GM18508 (cell line): ENCODE data around the gene AFAP1L1.

Experiments used
- ATAC-seq: cut with Tn5 transposase; IDR thresholded peaks from one replicate; pipeline ENCODE4 v1.9.1; 2021; ENCODE audit warnings: moderate number of reproducible peaks; ENCODE audit not compliant: insufficient read depth, unreplicated experiment

AFAP1L1 gene

DNA sequence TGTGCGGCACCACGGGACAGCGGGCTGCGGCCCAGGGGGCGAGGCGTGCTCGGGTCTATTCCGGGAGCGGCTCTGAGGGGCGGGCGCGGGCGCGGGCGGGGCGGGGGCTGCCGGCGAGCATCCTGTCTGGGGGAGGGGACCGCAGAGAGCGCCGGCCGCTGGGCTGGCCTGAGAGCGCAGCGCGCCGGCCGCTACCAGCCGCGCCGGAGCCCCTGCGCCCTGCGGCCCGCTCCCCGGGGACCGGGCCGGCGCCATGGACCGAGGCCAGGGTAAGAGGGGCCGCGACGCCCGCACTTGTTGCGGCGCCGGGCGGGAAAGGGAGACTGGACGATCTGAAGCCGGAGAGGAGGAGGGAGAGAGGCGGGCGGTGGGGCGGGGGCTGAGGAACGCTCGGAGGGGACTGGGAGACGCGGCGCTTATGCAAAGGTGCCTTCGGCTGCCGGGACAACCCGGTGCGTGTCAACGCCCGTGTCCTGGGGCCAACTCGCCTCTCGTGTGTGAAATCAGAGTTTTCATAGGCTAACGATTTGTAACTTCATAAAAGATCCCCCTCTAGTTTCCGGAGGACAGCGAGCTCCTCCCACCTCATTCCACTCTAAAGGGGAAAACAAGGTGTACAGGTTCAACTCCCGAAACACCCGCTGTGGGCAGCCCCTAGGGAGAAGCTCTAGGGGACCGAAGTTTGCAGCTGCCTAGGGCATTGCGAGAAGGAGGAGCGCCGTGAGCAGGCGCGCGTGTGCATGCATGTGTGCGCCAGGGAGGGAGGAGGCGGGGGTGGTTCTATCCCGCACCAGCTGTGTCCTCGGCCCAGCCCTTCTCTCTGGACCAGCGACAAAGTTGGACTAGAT lies at the start of gene AFAP1L1:
TSS of gene AFAP1L1 (plus strand) at position 144 of the 848 bp plus-strand sequence. CDS start at position 254, 110 bp downstream.
- ATAC-seq: no peak

DNA sequence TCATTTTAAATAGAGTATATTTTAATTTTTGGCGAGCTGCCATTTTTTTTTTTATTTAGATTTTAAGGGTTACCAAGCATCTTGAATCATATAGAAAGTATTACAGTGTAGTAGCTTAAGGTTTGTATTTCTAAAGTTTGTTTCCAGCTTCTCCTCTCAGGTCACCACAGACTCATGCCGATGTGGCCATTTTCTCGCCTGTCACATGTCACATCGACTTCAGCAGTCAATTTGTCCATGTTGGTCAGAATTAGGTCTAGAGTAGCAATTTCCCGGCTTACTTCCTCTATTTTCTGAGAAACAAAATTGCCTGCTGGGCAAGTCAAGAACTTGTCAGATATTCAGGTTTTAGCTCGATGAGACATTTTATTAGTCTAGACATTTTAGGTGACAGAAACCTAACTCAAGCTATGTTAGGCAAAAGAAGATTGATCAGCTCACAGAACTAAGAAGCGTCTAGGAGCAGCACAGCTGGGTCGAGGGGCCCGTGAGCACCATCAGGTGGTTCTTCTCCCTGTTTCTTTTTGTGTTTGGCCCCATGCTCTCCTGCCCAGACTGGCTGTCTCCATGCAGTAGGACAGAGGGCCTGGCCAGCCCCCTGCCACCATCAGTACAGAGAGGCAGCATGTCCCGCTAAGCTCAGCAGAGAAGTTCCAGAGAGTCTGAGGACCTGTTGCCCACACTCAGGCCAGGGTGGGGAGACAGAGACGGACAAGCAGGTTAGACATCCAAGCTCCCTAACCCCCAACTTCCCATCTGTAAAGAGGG lies 48.4 kb upstream of the AFAP1L1 start:
- no peak for ATAC-seq

DNA sequence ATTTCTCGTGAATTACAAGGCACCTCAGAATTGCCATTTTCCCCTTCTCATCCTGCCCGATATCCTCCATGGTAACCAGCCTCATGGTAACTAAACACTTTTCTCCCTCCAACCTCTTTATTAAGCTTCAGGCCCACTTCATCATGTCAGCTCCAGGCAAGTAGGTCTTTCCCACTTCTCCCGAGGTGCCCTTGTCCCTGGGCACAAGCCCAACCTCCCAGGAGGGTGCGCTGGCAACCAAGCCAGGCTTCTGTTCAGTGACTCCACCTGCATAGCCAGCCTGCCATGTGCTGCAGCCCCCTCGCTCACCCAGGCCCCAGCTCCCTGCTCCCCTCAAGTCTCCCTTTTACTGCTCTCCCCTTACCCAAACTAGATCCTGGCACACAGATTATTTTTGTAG lies 47.4 kb upstream of the AFAP1L1 start:
- ATAC-seq: no peak

DNA sequence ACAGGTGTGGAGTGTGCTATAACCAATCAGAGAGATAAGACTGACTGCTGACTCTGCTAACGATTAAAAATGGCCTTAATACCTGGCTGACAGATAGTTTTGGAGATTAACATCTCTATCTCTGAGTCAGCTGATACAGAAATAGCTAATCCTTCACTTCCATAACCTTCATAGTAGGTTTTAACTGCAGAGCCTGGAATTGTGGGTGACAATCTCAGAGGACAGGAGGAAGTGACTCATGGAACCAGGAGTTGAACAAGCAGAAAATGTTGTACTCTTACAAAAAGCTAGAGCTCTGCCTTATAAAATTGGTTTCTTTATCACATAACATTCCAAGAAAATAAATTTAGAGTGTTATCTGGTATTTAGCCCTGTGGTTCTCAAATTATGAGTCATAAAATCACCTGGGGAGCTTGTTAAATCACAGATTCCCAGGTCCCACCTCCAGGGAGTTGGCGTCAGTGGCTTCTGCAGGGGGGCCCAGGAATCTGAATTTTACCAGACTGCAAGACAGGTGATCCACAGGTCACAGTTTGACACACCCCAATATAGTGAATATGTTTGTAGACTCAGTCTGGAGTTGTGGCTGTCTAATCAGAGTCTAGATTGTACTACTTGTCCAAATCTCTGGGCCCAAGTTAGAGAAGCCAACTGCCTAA lies 44.4 kb upstream of the AFAP1L1 start:
- ATAC-seq: no peak

DNA sequence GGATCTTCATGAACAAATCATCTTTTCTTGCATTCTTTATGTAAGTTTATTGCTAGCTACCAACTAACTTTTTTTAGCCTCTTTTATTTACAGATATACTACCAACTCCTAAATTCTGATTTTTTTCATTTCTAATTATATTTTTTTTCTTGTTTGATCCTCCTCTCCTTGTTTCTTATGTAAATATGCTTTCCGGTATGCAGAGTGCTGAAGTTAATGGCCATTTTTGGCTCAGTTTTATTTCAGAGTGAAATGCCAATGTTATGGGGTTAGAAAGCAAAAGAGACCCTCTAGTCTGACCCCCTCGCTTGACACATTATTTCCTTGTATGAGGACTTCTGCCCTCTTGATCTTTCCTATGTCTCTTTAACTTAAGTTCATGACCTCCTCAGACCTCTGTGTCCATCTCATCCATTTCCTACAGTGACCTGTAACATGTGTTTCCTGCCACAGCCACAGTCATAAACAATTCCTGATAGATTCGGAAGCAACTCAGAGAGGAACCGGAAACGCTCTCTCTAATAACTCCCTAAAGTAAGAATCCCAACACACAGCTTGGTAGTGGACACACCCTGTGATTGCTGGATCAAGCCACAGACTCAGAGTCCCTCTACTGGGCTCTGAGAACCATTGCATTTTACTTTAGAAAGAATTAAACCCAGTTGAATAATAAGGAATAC lies 42.9 kb upstream of the AFAP1L1 start:
- no peak for ATAC-seq

DNA sequence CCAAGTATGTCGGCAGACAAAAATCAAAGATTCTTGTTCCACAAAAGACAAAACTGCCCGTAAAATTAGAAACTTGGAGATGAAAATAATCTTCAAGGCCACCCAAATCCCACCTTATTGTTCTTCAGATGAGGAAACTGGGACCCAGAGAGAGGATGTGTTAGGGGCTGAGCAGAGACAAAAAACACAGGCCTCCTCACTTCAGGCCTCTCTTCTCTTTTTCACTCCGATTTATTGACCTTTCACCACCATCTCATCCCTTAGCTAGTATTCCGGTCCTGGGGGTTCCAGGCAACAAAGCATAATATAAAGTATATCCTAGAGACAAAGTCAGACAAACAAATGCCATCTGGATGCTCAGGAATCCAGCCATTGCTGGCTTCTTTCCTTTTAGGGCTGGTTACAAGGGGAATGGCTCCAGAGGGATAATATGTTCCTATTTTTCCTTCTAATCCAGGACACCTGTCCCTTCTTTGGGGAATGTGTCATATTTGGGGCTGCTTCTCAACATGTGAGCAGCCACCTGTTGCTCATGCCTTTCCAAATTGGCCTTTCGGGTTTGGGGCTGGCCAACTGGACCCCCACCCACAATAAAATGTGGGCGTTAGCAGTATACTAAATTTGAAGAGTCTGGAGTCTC lies 42.2 kb upstream of the AFAP1L1 start:
- ATAC-seq: no peak

DNA sequence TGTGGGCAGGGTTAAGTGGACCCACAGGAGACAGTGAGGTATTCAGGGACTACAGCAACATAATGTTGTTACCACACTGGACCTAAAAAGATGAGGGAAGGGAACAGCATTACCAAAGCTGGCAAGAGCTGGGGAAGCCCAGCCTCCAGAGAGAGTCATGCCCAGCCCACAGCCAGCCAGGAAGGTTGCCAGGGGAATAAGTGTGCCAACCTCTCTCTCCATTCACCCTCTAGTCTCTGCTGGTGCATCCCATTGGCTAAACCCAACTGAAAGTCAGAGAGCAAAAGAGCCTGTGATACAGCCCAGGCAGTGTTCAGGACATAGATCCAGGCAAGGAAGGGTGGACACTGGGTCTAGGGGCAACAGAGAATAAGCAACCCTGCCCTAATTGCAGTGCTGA lies 35.8 kb upstream of the AFAP1L1 start:
- no peak for ATAC-seq

DNA sequence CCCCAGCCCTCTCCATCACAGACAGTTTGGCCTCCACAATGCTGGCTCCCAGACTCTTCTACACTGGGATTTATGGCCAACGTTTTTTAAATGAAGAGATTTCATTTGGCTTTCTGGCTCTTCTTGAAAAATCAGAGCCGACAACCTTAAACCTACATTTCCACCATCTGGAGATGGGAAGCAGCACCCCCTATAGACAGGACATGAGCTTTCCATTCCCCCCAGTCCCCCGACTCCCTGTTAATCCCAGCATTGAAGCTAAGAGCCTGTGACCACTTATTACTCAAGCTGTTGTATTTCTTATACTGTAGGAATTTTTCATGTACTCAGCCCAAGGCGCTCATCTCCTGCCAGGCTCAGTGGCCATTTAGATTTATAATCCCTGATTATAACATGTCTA lies 34.0 kb upstream of the AFAP1L1 start:
- ATAC-seq: no peak

DNA sequence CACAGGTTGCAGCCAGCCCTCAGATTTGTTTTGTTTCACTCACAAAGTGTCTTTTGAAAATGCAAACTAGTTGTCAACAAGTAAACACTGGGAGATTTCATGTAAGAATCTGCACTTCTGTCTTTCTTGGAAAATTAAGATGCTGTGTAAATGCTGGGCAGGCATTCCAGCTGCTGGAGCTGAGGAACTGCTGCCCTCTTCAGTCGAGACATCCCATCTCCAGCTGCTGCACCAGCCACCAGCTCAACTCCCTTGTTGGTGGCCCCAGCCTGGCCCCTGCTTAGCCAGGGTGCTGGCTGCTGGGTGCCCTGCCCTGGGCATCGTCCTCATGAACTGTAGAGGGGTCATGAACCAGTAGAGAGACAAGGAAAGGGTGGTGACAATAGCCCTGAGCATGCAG lies 33.1 kb upstream of the AFAP1L1 start:
- ATAC-seq: no peak

DNA sequence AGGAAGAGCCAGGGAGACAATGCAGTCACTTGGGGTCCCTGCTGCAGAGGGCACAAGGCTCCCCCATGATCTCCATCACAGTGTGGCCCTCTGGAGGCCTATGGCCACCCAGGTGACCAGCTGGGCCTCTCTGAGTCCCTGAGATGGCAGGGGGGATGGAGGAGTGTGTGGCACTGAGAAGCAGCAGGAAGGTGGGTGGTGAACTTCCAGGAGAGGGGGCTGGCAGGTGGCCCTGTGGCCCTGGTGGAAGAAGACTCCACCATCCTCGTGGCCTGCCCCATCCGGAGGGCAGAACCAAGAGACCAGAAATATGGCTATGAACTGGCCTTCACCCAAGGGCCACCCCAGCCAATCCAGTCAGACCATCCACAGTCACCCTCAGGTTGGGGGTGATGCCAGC lies 31.7 kb upstream of the AFAP1L1 start:
- no peak for ATAC-seq

DNA sequence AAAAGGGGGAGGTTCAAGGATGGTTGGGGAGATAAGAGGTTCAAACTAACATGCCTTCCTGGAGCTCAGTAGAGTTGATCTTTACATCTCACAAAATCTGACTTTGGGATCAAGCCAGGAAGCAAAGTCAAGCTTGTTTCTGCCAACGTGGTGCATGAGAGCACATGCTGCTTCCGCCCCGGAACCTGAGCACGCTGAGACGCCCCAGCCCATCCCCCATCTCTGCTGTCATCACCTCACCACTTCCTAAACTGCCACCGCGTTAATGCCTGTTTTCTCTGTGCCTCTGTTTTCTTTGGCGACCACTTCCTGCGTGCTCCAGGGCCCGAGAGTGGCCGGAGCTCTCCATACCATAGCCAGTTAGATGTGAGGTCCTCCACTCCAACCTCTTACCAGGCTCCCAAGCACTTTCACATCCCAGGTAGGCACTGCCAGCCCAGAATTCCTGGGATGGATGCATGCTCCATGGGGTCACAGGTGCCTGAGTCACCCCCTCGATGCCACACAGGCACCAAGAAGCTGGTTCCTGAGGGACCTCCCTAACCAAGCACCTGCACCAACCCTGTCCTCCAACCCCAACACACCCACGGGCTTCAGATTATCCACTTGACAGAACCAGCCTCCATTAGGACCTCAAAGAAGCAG lies 31.2 kb upstream of the AFAP1L1 start:
- ATAC-seq: no peak

DNA sequence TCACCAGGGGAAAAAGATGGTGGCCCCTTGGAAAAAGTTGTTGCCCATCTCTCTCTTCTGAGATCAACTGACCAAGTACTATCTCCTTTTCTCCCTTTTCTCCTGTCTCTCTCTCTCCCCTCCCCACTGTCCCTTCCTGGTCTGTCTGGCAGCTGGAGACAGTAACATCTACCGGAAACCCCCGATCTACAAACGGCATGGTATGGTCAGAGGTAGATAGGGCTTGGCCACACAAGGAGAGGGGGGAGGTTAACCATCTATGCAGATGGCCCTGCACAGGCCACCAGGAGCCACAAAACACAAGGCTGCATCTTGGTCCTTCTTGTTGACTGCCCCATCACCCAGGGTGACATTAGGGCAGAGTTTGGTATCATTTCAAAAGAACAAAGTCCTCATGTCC lies 29.3 kb upstream of the AFAP1L1 start:
- no peak for ATAC-seq

DNA sequence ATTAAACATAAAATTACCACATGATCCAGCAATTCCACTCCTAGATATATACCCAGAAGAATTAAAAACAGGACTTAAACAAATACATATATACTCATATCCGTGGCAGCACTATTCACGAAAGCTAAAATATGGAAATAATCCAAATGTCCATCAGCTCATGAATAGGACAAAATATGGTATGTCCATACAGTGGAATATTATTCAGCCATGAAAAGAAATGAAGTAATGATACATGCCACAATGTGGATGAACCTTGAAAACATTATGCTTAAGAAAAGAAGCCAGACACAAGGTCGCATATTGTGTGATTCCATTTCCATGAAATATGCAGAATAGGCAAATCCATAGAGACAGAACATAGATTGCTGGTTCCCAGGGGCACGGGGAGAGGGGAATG lies 24.8 kb upstream of the AFAP1L1 start:
- no peak for ATAC-seq

DNA sequence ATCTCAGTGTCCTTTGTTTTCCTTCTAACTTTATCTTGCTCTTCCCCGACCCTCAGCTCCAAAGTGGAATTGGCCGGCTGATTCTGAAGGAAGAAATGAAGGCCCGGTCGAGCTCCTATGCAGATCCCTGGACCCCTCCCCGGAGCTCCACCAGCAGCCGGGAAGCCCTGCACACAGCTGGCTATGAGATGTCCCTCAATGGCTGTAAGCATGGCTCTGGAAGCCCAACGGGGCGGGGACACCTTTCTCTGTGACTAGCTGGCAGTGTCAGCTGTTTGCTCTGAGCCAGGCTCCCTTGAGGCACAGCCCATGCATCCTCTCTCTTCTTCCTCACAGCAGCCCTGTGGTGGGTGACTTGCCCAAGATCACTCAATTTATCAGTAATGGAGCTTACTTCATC lies 23.9 kb upstream of the AFAP1L1 start:
- ATAC-seq: no peak

DNA sequence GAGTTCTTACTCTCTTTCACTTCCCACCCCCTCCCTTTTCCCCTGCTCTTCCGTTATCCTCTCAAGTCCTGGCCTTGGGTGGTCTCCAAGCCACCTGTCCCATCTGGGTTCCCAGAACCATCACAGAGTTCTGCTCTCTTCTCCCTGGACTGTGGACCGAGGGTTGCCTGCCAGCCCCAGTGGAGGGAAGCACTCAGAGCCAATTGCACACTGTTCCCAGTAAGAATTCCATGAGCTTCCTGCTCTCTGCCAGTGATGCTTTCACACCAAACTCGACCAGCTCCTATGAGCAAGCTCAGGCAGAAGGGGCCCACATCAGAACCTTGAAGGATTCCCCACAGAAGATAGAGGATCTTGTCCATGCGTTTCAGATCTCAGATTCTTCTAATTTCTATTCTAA lies 20.1 kb upstream of the AFAP1L1 start:
- ATAC-seq: no peak

DNA sequence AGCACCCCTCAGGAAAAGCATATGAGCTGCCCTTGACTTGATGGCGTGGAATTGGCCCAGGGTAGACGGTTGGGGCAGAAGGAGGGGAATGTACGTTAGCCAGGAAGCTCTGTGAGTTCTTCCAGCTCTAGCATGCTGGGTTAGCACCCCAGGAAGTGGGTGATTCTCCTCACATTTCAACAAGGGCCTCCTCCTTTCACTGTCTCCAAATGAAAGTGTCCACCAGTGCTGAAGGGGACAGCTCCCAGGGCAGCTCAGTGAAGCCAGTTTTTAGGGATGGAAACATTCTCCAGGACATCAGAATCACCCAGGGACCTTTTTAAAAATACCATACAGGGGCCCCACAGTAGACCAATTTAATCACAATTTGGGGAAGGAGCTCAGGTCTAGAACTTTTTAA lies 17.2 kb upstream of the AFAP1L1 start:
- no peak for ATAC-seq

DNA sequence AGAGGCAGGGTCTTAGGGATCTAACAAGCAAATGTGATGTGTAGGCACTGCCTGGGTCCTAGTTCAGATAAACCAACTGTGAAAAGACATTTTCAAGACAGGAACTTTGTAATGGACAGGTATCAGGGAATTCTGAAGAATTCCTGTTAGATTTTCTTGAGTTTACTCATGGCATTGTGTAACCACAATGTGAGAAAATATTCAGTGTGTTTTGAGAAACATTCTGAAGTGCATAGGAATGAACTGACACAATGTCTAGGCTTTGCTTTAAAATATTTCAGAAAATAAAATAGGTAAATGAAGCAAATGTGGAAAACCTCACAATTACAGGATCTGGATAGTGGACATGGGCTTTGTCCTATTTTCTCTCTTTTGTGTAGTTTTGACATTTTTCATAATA lies 15.2 kb upstream of the AFAP1L1 start:
- ATAC-seq: no peak

DNA sequence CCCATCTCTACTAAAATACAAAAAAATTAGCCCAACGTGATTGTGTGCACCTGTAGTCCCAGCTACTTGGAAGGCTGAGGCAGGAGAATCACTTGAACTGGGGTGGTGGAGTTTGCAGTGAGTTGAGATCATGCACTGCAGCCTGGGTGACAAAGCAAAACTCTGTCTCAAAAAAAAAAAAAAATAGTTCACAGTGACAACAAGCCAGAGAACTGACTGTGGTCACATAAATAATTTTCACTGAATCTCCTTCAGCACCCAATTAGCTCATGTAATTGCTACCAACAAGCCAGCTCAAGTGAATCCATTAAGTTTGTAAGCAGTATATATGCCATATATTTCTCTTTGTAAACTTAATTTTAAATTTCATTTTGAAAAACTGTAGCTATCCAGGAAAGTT lies 14.5 kb upstream of the AFAP1L1 start:
- no peak for ATAC-seq

DNA sequence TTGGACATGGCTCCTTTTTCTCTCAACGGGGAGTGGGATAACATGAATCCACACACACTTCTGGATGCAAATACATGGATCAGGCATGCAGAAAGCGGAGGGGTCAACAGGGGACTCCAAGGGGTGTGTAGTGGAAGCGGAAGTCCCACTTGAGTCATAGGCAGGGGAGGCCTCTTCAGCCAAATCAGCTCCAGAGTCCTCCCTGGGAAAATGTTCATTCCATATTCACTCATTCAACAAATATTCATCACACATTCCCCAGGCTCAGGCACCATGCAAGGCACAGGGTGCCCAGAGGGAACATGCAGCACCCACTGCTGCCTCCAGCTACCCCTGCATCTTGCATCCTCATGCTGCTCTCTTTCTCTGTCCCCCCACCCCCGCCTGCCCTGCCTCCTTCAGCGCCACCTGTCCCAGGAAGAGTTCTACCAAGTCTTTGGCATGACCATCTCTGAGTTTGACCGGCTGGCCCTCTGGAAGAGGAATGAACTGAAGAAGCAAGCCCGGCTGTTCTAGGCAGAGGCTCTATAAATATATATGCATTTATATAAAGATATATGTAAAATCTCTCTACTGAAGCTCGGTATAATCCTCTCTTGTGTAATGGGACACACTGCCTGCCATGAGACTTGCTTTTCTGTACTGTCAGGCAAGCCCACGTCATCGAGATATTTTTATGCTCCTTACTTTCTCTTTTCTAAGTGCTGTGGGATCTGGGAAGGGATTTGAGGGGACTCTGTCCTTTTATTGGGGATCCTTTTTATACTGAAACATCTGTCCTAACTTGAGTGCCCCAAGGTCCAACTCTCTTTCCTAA lies 13.6 kb upstream of the AFAP1L1 start:
- ATAC-seq: no peak
